HS-5 (cell line): Measurements from ENCODE around the gene FBXL4.
"Not testable (repeated sequence)": the region's sequence is repeated elsewhere in the genome, so short reads cannot be mapped to it uniquely, and the experiment has no call there.

Experiments
- DNase-seq: peaks from one replicate; pipeline ENCODE4 v3.0.0-alpha.2; 2012; ENCODE audit warnings: low read depth

The FBXL4 gene

GRCh38 chr6:98945311-98946115 is 2.2 kb downstream of the FBXL4 start:
- DNase-seq, result no peak

GRCh38 chr6:98944598-98945081 is 3.1 kb downstream of the FBXL4 start:
- no peak for DNase-seq

GRCh38 chr6:98944168-98944567 is 3.6 kb downstream of the FBXL4 start:
- no peak for DNase-seq

GRCh38 chr6:98942263-98942803 is 5.4 kb downstream of the FBXL4 start:
- DNase-seq, result no peak

- no peak for DNase-seq
Observed at GRCh38 chr6:98941319-98941718, 6.4 kb downstream of the FBXL4 start.

- no peak for DNase-seq
Observed at GRCh38 chr6:98937351-98937750, 10.4 kb downstream of the FBXL4 start.

- no peak for DNase-seq
Observed at GRCh38 chr6:98932381-98932780, 15.4 kb downstream of the FBXL4 start.

GRCh38 chr6:98931696-98932095 is 16.1 kb downstream of the FBXL4 start:
- DNase-seq, result no peak

GRCh38 chr6:98929498-98930060 is 18.2 kb downstream of the FBXL4 start:
- DNase-seq, result no peak

GRCh38 chr6:98928688-98929087 is 19.1 kb downstream of the FBXL4 start:
- no peak for DNase-seq

- DNase-seq, result no peak
Observed at GRCh38 chr6:98927534-98927933, 20.2 kb downstream of the FBXL4 start.

GRCh38 chr6:98925831-98926230 is 21.9 kb downstream of the FBXL4 start:
- DNase-seq, result no peak

- DNase-seq, result no peak
Observed at GRCh38 chr6:98924647-98925046, 23.1 kb downstream of the FBXL4 start.

GRCh38 chr6:98920904-98921431 is 26.8 kb downstream of the FBXL4 start:
- DNase-seq, result no peak

- DNase-seq, result not testable (repeated sequence)
Observed at GRCh38 chr6:98910946-98911345, 36.8 kb downstream of the FBXL4 start.

- DNase-seq, result no peak
Observed at GRCh38 chr6:98909236-98909635, 38.5 kb downstream of the FBXL4 start.

GRCh38 chr6:98906342-98906741 is 41.4 kb downstream of the FBXL4 start:
- not testable (repeated sequence) for DNase-seq

- DNase-seq, result no peak
Observed at GRCh38 chr6:98905759-98906158, 42.0 kb downstream of the FBXL4 start.

- DNase-seq, result no peak
Observed at GRCh38 chr6:98904096-98904495, 43.6 kb downstream of the FBXL4 start.

GRCh38 chr6:98900706-98901105 is 47.0 kb downstream of the FBXL4 start:
- DNase-seq, result no peak

- no peak for DNase-seq
Observed at GRCh38 chr6:98894810-98895209, 52.9 kb downstream of the FBXL4 start.

GRCh38 chr6:98887650-98888049 is 60.1 kb downstream of the FBXL4 start:
- DNase-seq, result no peak

- DNase-seq, result no peak
Observed at GRCh38 chr6:98885330-98885729, 62.4 kb downstream of the FBXL4 start.
